Thoracic aorta (tissue), 2 donors: ENCODE results near the gene DCLK2. TPM values are rescaled to one million over a fixed set of nuclear protein-coding genes. Genes with fewer than 3 reads are reported as not detected.

ENCODE experiments used
- ATAC-seq: fragments of 150-250 bp; one replicate; pipeline ENCODE4 v1.8.0; 2017; ENCODE audit warnings: low read depth; ENCODE audit not compliant: insufficient number of reproducible peaks, low FRiP score
- DNase-seq: peaks from one replicate; pipeline ENCODE4 v3.0.0-alpha.2; 2020; ENCODE audit warnings: low spot score
- H3K27ac ChIP-seq, 2 donors: fragments of 200-600 bp; sonication (generic); 1 replicate in 1 of 2; 2 replicates in 1 of 2; pipeline ENCODE4 v1.5.1; 2016; ENCODE audit warnings: mild to moderate bottlenecking in 2 of 2, moderate library complexity in 2 of 2
- H3K27me3 ChIP-seq: fragments of 200-600 bp; sonication (generic); replicated peaks from 2 replicates; pipeline ENCODE4 v1.6.0; 2016; ENCODE audit warnings: mild to moderate bottlenecking; ENCODE audit not compliant: insufficient read depth
- H3K36me3 ChIP-seq: fragments of 200-600 bp; sonication (generic); one replicate; pipeline ENCODE4 v1.5.1; 2016
- H3K4me1 ChIP-seq, 2 donors: fragments of 200-600 bp; sonication (generic); 1 replicate in 1 of 2; 2 replicates in 1 of 2; pipeline versions ENCODE4 v1.5.1 to v1.6.0; 2016; ENCODE audit warnings: low read depth in 2 of 2, mild to moderate bottlenecking in 1 of 2; ENCODE audit not compliant: control insufficient read depth in 1 of 2
- H3K4me3 ChIP-seq: fragments of 200-600 bp; sonication (generic); 2 replicates; pipeline ENCODE4 v1.5.1; 2016; ENCODE audit warnings: mild to moderate bottlenecking
- H3K9me3 ChIP-seq: fragments of 200-600 bp; sonication (generic); 2 replicates; pipeline ENCODE4 v1.5.1; 2016
- CTCF ChIP-seq: fragments of 200-600 bp; sonication (generic); IDR thresholded peaks from one replicate; pipeline ENCODE4 v1.5.1; 2019; ENCODE audit warnings: antibody characterized with exemption
- total RNA-seq, 2 donors: library from RNA; depleted of rRNA; stranded (reverse); fragments of >200 nt; gene quantifications; one replicate each; pipeline versions ENCODE4 v1.1.0 to v1.2.3, GENCODE V29; 2016

DCLK2 gene
- total RNA-seq, 2 donors from 2014 or later = 18.3 to 32.2 TPM

DNA sequence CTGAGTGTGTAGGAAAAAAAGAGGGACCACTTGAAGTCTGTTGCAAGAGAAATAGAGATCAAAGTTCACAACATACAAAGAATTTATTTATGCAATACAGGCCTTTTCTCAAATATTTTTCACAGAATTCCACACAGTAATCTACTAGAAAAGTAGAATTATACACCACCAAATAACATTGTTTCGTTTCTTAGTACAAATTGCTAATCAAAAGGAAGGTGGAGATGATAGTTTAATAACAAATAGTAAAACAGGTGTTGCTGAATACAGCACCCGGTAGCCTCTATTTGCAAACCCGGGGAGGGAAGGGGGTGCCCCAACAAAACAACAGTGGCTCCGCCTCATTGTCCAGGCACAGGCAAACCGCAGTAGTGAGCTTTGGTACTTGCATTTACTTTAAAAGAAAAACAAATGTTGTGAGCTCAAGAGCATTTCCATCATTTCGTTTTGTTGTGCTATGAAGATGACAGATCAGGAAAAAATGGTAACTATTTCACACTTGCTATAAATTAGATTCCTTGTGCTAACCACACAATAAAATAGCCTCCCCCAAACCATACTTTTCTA, 186.4 kb downstream of the DCLK2 start:
- no peaks in the 10 kb centered on the region for H3K9me3 ChIP-seq
- H3K4me3 ChIP-seq = no peak overlapping the region
- ATAC-seq = no peak
- peaks cover 6% of the 10 kb centered on the region for H3K36me3 ChIP-seq
- no peak for TF ChIP-seq CTCF
- no peak overlapping the region for H3K27ac ChIP-seq
- H3K4me1 ChIP-seq = peaks cover 0 to 11% of the 10 kb centered on the region in 2 donors
- no peak for DNase-seq
- H3K27me3 ChIP-seq = no peaks in the 10 kb centered on the region

- Histone ChIP-seq H3K27ac (no peak overlapping the region), H3K27me3 (no peaks in the 10 kb centered on the region), H3K9me3 (no peaks in the 10 kb centered on the region), H3K36me3 (no peaks in the 10 kb centered on the region), H3K4me3 (no peak overlapping the region), H3K4me1 (peaks cover 0 to 11% of the 10 kb centered on the region in 2 donors)
- TF ChIP-seq CTCF = no peak
- ATAC-seq (no peak), DNase-seq (no peak)
Measured at GRCh38 chr4:150265806-150266205, 187.6 kb downstream of the DCLK2 start.

- no peaks in the 10 kb centered on the region for H3K36me3 ChIP-seq
- no peaks in the 10 kb centered on the region for H3K4me1 ChIP-seq
Measured at GRCh38 chr4:150268444-150268843, 190.2 kb downstream of the DCLK2 start.

DNA sequence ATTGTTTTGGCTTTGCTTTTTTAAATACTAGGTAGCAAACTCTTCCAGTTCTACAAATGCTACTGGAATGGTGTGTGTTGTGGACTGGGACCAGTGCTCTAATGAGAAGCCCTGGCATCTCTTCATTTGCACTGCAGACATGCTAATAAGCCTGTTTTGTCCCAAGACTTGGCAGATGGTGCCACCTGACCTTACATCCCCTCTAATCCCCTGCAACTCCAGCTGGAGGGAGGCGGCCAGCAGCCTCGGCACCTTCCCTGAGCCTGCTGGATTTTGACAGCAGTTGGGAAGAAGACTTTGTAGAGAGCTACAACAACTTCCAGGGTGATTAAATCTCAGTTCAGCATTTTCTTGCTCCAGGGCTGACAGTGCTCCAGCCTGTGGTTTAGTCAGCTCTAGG, 200.0 kb downstream of the DCLK2 start:
- no peak overlapping the region for H3K4me3 ChIP-seq
- H3K27me3 ChIP-seq = no peaks in the 10 kb centered on the region
- TF ChIP-seq CTCF = no peak
- peaks cover 6% of the 10 kb centered on the region for H3K36me3 ChIP-seq
- ATAC-seq (no peak), DNase-seq (no peak)
- no peak overlapping the region for H3K27ac ChIP-seq
- no peaks in the 10 kb centered on the region for H3K4me1 ChIP-seq
- H3K9me3 ChIP-seq = peaks cover 5% of the 10 kb centered on the region

More at GRCh38 chr4:150268444-150268843, 190.2 kb downstream of the DCLK2 start:
- Histone ChIP-seq H3K9me3 (peaks cover 4% of the 10 kb centered on the region), H3K27ac (no peak overlapping the region), H3K27me3 (no peaks in the 10 kb centered on the region), H3K4me3 (no peak overlapping the region)
- no peak for ATAC-seq
- TF ChIP-seq CTCF = no peak
- no peak for DNase-seq

GRCh38 chr4:150280081-150280895, 202.0 kb downstream of the DCLK2 start:
- no peak for DNase-seq
- no peak for ATAC-seq
- no peaks in the 10 kb centered on the region for H3K27me3 ChIP-seq
- H3K9me3 ChIP-seq = peaks cover 5% of the 10 kb centered on the region
- no peak overlapping the region for H3K4me3 ChIP-seq
- no peaks in the 10 kb centered on the region for H3K4me1 ChIP-seq
- peaks cover 6% of the 10 kb centered on the region for H3K36me3 ChIP-seq
- H3K27ac ChIP-seq = no peak overlapping the region
- TF ChIP-seq CTCF = no peak
